Medulla oblongata (tissue), 1 donor: Measurements from ENCODE around the gene BUB3.
A peak's percentile ranks its signal among the peaks of the same experiment; 100 is the strongest.

Experiments used
- DNase-seq: peaks from one replicate; pipeline ENCODE4 v3.0.0-alpha.2; 2015; ENCODE audit errors: extremely low spot score

Gene BUB3, protein sequence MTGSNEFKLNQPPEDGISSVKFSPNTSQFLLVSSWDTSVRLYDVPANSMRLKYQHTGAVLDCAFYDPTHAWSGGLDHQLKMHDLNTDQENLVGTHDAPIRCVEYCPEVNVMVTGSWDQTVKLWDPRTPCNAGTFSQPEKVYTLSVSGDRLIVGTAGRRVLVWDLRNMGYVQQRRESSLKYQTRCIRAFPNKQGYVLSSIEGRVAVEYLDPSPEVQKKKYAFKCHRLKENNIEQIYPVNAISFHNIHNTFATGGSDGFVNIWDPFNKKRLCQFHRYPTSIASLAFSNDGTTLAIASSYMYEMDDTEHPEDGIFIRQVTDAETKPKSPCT

DNA sequence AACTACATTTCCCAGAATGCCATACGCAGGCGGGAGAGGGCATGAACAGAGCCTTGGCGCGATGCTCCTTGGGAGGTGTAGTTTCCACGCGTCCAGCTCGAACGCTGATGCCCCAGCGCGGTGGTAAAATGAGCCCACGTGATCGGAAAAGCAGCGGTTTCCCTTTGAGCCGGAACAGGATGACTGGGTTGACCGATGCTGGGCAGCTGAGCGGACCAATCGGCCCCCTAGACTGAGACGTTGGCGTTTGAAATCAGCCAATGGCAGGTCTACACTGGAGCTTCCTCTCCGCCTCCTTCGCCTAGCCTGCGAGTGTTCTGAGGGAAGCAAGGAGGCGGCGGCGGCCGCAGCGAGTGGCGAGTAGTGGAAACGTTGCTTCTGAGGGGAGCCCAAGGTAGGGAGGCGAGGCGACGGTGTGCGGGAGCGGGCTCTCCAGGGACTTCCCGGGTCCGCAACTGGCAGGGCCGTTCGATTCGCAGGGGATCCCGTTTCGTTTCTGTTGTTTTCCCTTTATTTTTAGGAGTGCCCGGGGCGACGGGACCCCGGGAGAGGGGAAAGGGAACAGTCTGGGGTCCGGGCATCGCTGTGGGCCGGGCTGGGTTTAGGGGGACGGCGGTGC, at the start of gene BUB3:
TSS of gene BUB3 (plus strand) at position 311 of the 619 bp plus-strand sequence. CDS start 516 bp downstream, outside the sequence.
- DNase-seq = peak; percentile 100

DNA sequence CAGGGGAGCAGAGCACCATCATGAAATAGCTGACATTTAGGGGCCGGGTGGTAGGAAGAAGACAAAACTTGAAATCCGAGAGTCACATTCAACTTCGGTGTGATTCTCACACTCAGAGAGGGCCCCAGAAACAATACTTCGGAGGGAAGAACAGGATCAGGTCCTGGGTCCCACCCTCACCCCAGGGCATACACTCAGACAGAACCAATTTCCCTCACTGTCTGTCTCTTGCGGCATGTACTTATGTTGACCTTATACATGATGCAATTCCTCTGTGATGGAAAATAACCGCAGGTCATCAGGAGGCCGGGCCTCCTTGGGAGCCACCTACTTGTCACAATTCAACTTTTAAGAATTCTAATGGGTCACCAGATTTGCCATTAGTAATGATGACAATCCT, 44.7 kb upstream of the BUB3 start:
- no peak for DNase-seq

DNA sequence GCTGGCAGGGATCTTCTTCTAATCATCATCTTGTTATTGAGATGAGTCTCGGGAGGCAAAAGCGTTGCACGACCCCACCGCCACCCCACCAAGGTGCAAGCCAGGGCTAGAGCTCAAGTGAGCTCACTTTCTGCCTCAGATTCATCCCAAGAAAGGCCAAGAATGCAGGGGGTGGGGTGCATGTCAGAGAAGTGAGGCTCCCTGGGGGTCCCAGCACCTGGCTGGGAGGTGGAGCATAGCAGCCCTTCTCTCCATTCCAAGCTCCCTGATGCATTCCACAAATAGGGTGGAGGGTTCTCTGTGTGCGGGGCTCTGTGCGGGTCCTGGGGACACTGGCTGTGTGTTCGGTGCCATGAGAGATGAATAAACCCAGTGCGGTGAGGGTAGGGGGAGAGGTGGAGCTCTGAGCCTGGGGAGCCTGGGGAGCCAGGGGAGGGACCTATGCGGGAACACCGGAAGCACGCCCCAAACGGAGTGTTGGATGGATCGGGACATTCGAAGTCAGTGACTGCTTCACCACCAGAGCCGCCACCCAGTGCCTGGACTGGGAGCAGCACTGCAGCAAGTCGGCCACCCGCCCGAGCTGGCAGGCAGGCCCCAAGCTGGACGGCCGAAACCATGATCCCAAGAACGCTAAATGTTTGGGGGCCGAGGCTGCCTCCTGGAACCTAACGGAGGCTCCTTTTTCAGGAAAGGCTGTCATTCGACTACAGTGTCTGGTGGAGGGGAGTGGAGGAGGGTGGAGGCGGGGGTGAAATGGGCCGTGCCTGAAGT, 36.4 kb upstream of the BUB3 start:
- DNase-seq = no peak

DNA sequence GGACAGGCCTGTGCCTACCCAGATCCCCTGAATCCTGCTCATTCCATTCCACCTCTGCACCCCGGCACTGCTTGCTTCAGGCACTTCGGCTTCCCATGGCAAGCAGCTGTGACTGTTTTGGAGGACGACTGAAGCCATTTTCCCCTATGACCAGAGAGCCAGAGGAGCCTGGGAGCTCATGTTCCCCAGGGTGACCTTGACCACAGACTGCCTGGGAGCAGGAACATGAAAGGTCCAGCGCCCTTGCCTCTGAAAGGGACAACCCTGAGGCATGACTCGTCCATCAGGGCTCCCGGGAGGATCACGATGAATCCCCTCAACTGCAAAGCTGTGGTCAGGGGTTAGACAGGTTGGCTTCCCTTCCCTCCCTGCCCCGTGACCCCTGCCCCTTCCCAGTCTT, 35.1 kb upstream of the BUB3 start:
- DNase-seq = no peak

DNA sequence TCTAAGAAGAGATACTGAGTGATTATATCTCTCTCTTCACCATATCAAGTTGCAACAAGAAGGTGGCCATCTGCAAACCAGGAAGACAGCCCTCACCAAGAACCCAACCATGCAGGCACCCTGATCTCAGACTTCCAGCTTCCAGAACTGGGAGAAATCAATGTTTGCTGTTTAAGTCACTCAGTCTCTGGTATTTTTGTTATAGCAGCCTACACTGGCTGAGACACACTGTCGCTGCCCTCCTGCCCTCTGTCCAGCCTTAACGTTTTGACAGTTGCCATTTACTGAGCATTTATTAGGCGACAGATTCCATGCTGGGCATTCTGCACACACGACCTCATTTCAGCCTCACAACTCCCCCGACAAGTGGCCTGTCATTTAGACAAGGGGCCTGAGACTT, 28.0 kb upstream of the BUB3 start:
- no peak for DNase-seq

DNA sequence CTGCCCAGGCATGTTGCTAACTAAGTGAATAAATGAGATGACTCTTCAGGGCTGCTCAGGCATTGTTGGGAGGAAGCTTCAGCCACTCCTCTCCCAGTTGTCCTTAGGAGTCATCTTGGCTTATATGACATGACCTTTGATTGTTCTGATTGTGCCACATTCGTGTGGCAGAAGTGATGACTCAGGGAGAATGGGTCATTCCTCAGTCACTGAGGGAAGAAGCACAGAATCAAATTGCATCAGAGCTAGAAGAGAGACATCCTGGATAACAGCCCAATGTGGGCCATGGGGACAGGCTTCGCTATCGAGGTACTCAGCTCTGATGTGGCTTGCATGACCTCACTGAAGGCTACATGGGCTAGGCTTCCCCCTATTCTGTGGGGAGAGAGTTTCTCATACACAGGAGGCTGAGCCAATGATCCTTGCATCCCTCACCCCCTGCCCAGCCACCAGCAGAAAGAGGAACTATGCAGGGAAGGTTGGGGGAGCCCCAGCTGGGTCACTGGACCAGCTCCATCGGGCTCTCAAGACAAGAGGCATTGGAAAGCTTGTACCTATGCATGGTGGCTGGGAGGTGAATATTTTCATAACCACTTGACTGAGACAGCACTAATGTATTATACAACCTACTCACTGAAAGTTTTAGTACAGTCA, 24.5 kb upstream of the BUB3 start:
- no peak for DNase-seq

DNA sequence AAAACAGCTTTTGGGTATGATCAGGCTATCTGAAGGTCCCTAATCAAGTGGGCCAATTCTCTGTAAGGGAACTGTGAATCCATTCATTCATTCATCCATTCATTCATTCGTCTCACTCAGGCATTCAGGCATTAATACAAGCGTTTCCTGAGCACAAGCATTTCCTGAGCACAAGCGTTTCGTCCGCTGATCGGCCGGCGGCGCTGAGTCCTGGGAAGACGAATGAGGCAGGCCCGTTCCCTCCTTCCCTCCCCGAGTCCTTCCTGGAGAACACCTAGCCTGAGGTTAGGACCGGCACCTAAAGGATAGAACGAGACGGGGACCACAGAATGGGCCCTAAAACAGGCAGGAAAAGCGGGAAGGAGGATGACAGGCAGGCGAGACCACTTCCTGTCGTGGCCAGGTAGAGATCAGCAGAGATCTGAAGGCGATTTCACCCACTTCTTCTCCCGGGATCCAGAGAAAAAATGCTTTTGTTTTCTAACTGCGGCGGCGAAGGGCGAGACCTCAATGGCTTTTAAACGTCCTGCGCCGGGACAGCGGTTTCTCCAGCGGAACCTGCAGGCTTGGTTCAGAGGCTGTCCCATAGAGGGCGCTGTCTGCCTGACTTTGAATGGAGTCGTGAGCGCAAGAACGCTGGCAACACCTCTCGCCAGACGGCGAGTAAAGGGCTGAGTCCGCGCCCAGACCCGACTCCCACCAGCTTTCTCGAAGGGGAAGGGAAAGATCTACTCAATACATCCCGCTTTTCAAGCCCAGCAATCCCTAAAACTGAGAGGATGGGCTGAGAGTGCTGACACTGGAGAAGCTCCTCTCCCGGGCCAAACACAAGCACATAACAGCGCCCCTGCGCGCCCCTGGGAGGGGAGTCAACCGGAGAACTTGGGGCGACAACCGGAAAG, 21.4 kb upstream of the BUB3 start:
- peak; percentile 90 for DNase-seq

DNA sequence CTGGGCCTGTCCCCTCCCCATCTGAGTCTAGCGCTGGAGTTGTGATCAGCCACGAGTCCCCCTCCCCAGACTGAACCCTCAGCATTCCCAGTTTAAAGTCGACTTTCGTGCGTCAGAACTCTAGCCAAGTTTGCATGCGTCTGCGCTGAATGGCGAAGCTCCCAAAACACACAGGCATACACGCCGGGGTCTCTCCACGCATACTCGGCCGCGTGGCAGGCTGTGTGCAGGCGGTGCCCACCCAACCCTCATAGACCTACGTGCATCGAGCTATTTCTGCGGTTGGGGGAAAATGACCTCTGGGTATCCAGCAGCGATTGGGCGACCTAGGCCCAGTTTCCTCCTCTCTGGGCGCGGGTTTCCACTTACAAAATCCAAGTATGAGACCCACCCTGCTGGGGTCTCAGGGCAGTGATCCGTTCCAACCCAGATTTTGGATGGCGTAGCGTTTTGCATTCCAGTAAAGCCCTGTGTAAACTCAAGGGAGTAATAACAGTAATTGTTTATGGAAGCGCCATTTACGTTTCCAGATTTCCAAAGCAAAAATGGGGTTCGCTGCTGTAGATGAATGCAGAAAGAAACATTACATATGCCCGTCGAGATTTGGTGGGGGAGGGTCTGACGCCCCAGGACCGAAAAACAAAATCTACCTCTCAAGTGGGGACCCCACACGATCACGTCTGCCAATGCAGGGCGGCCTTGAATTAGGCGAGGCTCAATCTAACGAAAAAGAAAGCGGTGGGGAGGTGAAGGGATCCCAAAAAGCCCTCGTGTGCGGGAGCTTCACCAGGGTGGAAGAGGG, 20.5 kb upstream of the BUB3 start:
- DNase-seq = no peak

DNA sequence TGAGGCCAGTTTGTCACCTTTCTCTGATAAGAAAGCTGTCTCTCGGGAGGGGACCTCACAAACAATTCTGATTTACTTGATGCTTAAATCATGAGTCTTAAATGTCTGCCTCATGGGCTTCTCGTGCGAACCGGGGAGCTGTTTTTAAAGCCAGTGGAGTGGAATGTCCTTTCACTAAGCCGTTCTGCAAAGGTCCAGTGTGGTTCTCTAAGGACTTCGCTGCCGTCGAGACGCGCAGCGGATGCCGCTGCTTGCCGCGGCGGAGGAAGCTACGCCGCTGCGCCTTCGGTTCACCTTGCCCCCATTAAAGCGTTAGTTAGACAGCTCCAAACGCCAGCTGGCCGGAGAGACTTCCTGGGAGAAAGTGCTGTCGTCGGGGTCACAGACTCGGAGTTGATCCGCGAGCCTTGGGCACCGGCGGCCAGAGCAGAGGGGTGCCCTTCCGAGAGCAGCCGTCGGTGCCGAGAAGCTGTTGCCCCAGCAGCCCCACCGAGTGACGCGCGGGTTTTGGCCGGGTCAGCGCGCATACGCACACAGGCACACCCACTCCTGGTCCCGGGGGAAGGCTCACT, 19.8 kb upstream of the BUB3 start:
- DNase-seq = no peak

DNA sequence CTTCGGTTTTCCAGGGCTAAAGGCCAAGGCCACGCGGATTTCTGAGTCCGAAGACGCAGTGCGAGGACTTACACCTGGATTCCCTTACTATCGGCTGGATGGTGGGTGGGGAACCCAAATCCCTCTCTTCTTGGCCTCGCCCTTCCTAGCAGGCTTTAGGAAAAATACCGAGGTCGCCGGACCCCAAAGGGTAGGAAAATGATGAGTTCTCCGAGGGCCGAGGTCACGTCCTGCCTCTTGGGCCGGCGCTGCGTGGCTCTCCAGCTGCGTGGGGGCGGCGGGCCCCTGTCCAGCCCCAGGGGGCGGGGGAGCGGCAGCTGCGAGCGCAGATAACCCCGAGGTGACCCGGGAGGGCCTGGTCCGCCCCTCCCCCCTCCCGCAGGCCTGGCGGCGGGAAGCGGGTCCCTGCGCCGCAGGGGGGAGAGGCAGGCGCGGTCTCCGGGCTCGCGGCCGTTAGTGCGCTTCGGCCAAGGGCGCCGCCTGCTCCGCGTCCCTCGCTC, 19.2 kb upstream of the BUB3 start:
- no peak for DNase-seq

DNA sequence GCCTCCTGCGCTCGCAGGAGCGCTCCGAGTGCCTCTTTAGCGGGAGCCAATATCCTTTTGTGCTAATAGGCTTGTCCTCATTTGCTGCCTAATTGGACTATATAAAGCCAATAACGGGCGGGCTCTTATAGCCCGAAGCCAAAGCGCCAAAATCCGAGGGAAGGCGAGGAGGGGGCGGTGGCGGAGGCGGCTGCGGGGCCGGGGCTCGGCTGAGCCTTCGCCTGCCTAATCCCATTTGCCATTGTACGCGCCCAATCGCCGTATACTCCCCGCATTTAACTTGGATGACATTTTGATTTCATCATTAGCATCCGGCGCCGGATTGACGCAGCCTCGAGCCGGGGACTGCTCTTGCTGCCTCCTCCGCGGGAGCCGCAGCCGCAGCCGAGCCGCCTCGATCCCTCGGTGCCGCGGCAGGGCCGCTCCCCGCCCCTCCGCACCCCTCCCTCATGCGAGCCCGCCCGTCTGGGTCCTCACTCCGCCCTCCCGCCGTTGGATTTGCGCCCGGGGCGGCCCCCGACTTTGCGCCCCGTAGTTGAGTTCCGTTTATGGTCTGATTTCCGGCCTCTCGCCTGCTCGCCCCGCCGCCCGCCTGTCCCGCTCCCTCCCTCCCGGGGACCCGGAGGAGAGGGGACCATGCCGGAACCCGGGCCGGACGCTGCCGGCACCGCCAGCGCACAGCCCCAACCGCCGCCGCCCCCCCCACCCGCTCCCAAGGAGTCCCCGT, 18.6 kb upstream of the BUB3 start, which contains the start of gene HMX3:
TSS of gene HMX3 (plus strand) at position 556 of the 727 bp plus-strand sequence. CDS start at position 637, 81 bp downstream.
- no peak for DNase-seq

DNA sequence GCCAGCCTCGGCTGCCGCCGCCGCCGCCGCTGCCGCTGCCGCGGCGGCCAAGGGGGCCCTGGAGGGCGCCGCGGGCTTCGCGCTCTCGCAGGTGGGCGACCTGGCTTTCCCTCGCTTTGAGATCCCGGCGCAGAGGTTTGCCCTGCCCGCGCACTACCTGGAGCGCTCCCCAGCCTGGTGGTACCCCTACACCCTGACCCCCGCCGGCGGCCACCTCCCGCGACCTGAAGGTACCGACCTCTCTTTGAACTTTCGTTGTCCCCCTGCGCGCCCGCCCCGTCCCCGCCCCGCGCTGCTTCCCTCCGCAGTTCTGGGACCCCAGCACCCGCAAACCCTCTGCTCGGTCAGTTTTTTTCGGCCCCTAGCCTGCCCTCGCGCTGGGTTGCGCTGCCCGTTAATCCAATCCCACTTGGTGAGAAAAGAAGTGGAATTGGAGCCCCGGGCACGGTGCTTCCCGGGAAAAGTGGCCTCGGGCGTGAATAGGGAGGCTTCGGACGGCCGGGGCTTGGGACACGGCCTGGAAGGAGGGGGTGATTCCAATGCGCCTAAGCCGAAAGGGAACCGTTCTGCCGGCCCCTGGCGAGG, 17.9 kb upstream of the BUB3 start:
- no peak for DNase-seq

DNA sequence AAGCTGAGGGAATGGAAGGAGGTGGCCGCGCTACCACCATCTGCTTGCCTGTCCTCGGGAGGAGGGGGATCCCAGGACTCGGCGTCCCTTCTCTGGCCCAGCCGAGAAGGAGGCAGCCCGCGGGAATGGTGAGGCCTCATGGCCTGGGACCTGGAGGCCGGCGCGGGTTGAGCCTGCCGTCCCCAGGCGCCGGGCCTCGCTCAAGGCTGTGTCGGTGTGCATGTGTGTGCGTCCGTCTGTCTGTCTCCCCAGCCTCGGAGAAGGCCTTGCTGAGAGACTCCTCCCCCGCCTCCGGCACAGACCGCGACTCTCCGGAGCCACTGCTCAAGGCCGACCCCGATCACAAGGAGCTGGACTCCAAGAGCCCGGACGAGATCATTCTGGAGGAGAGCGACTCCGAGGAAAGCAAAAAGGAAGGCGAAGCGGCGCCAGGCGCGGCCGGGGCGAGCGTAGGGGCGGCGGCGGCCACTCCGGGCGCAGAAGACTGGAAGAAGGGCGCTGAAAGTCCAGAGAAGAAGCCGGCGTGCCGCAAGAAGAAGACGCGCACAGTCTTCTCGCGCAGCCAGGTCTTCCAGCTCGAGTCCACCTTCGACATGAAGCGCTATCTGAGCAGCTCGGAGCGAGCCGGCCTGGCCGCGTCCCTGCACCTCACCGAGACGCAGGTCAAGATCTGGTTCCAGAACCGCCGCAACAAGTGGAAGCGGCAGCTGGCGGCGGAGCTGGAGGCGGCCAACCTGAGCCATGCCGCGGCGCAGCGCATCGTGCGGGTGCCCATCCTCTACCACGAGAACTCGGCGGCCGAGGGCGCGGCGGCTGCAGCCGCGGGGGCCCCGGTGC, 17.2 kb upstream of the BUB3 start:
- no peak for DNase-seq

DNA sequence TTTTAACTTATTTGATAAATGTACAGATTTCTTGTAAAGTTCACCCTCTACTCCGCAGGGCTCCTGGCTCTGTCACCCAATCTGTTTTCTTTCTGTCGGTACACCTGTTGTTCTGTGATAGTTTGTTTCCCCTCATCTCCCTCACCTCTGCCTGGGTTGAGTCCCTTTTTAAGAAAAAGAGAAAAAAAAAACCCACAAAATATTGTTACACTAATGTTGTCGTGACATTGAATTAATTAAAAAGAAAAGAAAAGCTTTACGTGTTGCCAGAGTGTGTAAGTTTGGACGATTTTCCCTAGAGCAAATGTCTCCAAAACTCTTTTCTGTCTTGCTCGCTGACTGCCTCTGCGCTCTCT, 15.1 kb upstream of the BUB3 start:
- DNase-seq = no peak

DNA sequence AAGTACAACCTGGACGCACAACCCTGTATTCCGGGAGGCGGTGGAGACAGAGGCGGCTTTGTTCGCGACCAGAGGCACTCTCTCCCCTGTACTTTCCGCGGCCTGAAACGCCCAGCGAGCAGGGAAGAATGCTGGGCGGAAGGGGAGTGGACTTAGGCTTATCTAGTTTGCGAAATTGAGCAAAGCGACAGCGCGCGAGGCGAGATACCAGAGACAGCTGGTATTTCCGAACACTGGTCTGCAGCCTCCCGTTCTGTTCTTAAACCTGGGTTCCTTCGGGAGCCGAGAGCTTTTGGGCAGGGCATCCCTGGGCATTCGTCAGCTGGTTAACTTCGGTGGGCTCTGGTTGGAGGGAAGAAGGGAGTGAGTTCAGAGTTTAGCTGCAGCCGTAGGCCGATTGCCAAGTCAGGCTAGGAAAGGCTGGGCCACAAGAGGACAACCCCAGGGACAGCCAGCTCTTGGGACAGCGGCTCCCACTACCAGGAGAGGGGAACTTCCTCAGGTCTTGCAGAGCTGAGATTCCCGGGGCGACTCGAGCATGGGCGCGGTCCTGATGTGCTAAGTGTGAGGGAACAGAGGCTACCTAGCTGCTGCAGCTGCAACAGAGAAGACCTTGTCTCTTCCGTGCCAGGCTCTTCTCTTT, 14.6 kb upstream of the BUB3 start:
- DNase-seq = no peak

DNA sequence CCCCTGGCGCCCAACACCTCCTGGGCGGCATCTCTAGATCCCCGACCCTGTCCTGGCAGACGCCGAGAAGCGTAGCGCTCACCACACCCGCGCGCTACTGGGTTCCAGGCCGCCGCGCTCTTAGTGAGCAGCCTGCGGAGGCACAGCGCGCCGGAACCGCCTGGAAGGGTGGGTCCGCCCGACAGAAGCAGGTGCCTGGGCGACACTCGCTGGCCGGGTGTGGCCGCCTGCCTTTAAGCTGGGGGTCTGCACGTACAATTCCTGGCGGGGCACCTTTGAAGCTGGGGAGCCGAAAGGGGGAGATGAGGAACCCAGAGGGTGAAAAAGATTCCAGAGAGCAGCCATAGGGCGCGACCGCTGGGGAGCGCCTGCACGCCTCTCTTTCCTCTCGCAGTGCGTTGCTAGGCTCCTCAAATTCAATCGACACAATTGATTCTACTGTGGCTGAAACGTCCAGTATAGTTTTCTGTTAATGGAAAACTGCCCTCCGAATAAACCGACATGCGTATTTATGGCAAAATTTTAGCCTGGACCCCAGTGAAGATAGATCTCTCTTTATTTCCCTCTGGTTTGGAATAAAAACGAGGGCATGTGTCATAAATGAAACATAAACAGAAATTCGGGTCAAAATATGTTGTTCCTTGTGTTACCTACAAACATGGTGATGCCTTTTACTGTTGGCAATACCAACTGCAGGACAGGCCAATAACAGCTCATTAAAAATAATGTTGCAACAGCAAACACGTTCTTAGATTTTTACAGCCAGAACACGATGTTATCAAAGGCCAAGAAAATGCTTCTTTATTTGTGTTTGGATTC, 13.8 kb upstream of the BUB3 start:
- no peak for DNase-seq
